PC-9 (cell line): ENCODE results near the gene ZBED3.

Source experiments
- EZH2 ChIP-seq: fragments of 200-600 bp; sonication (generic); IDR thresholded peaks from 2 replicates; pipeline ENCODE4 v1.8.0; 2017; ENCODE audit warnings: antibody characterized with exemption, low read depth
- TF ChIP-seq, protein P1 (sequence below): fragments of 200-600 bp; sonication (generic); conservative IDR thresholded peaks from 2 replicates; pipeline ENCODE4 v1.6.1; 2017; ENCODE audit warnings: mixed run types, antibody characterized with exemption, mild to moderate bottlenecking, moderate library complexity

DNA sequence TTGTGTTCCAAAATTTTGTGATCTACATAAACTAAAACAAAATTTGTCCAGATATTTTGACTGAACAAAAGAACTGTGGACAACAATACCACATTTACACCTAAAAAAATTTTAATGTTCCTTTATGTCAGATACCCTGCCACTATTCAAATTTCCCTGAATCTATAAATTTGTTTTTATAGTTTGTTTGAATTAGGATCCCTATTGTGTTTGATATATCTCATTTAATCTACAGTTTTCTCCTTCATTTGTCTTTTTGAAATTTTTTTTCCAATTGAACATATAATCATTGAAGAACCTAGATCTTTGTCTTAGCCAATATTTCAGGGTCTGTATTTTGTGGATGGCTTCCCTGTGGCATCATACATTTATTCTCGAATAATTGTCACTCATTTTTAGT lies 51.1 kb downstream of the ZBED3 start:
- TF ChIP-seq, protein P1, sequence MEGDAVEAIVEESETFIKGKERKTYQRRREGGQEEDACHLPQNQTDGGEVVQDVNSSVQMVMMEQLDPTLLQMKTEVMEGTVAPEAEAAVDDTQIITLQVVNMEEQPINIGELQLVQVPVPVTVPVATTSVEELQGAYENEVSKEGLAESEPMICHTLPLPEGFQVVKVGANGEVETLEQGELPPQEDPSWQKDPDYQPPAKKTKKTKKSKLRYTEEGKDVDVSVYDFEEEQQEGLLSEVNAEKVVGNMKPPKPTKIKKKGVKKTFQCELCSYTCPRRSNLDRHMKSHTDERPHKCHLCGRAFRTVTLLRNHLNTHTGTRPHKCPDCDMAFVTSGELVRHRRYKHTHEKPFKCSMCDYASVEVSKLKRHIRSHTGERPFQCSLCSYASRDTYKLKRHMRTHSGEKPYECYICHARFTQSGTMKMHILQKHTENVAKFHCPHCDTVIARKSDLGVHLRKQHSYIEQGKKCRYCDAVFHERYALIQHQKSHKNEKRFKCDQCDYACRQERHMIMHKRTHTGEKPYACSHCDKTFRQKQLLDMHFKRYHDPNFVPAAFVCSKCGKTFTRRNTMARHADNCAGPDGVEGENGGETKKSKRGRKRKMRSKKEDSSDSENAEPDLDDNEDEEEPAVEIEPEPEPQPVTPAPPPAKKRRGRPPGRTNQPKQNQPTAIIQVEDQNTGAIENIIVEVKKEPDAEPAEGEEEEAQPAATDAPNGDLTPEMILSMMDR, result no peak
- no peak for TF ChIP-seq EZH2
